Smooth muscle cell (in vitro differentiated cells): ENCODE data around the gene RANBP10. TPM values are rescaled to one million over a fixed set of nuclear protein-coding genes. Genes with fewer than 3 reads are reported as not detected.

Experiments used
- DNase-seq: peaks from one replicate; lab custom pipeline; 2025; ENCODE audit not compliant: unreplicated experiment; lab: John Stamatoyannopoulos, UW
- H2AFZ ChIP-seq: fragments of 200-600 bp; sonication (generic); 2 replicates; pipeline ENCODE4 v1.6.0; 2016; ENCODE audit warnings: antibody characterized with exemption, low read depth, mild to moderate bottlenecking
- H3F3A ChIP-seq: fragments of 200-600 bp; sonication (generic); 2 replicates; pipeline ENCODE4 v1.6.0; 2017; ENCODE audit warnings: antibody characterized with exemption, low read depth
- H3K27ac ChIP-seq: fragments of 200-600 bp; sonication (generic); 2 replicates; pipeline ENCODE4 v1.5.1; 2016; ENCODE audit warnings: low read depth, mild to moderate bottlenecking
- H3K27me3 ChIP-seq: fragments of 200-600 bp; sonication (generic); 2 replicates; pipeline ENCODE4 v1.6.1; 2016; ENCODE audit warnings: low read depth, mild to moderate bottlenecking
- H3K36me3 ChIP-seq: fragments of 200-600 bp; sonication (generic); 2 replicates; pipeline ENCODE4 v1.5.1; 2016; ENCODE audit warnings: low read depth
- H3K4me1 ChIP-seq: fragments of 200-600 bp; sonication (generic); 2 replicates; pipeline ENCODE4 v1.5.1; 2016; ENCODE audit warnings: low read depth
- H3K4me2 ChIP-seq: fragments of 200-600 bp; sonication (generic); 2 replicates; pipeline ENCODE4 v1.6.0; 2016; ENCODE audit warnings: mild to moderate bottlenecking
- H3K4me3 ChIP-seq: fragments of 200-600 bp; sonication (generic); 2 replicates; pipeline ENCODE4 v1.5.1; 2016; ENCODE audit warnings: mild to moderate bottlenecking
- H3K79me2 ChIP-seq: fragments of 200-600 bp; sonication (generic); 2 replicates; pipeline ENCODE4 v1.6.0; 2016; ENCODE audit warnings: low read depth, mild to moderate bottlenecking
- H3K9ac ChIP-seq: fragments of 200-600 bp; sonication (generic); 2 replicates; pipeline ENCODE4 v1.6.0; 2016; ENCODE audit warnings: low read depth
- H3K9me3 ChIP-seq: fragments of 200-600 bp; sonication (generic); replicated peaks from 2 replicates; pipeline ENCODE4 v1.5.1; 2016; ENCODE audit warnings: low read depth
- H4K20me1 ChIP-seq: fragments of 200-600 bp; sonication (generic); 2 replicates; pipeline ENCODE4 v1.6.0; 2016; ENCODE audit warnings: low read depth
- WGBS: methylation state at CpG from one replicate; pipeline ENCODE4 v1.1.7; 2016; ENCODE audit warnings: low lambda C conversion rate; 5-methylcytosine and 5-hydroxymethylcytosine counted together
- polyA plus RNA-seq: library from polyadenylated mRNA; unstranded; fragments of >200 nt; fragmentation: Nextera tagmentation; extraction: Ambion mirVana; gene quantifications from 2 replicates; pipeline ENCODE4 v1.2.1, GENCODE V29; 2016
- total RNA-seq: library from RNA; depleted of rRNA; stranded (reverse); fragments of >200 nt; gene quantifications from 2 replicates; pipeline ENCODE4 v1.2.3, GENCODE V29; 2014
- TF ChIP-seq, protein P1 (sequence below): fragments of 200-600 bp; sonication (generic); IDR thresholded peaks from 2 replicates; pipeline ENCODE4 v1.5.1; 2017; ENCODE audit warnings: borderline replicate concordance, mild to moderate bottlenecking, antibody characterized with exemption; ENCODE audit not compliant: insufficient read depth, poor library complexity, severe bottlenecking

RANBP10 gene
- total and polyA plus RNA-seq, 2 experiments from 2014 or later: 4.6 to 5.9 TPM

GRCh38 chr16:67750466-67750865, 55.9 kb downstream of the RANBP10 start:
- TF ChIP-seq, protein P1, sequence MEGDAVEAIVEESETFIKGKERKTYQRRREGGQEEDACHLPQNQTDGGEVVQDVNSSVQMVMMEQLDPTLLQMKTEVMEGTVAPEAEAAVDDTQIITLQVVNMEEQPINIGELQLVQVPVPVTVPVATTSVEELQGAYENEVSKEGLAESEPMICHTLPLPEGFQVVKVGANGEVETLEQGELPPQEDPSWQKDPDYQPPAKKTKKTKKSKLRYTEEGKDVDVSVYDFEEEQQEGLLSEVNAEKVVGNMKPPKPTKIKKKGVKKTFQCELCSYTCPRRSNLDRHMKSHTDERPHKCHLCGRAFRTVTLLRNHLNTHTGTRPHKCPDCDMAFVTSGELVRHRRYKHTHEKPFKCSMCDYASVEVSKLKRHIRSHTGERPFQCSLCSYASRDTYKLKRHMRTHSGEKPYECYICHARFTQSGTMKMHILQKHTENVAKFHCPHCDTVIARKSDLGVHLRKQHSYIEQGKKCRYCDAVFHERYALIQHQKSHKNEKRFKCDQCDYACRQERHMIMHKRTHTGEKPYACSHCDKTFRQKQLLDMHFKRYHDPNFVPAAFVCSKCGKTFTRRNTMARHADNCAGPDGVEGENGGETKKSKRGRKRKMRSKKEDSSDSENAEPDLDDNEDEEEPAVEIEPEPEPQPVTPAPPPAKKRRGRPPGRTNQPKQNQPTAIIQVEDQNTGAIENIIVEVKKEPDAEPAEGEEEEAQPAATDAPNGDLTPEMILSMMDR: no peak
- WGBS: 97% methylated on average over 6 of the region's 6 CpGs

GRCh38 chr16:67749436-67750078, 56.8 kb downstream of the RANBP10 start:
- TF ChIP-seq, protein P1: no peak
- H3K4me1 ChIP-seq: no peaks in the 10 kb centered on the region
- no peak for DNase-seq

More at GRCh38 chr16:67750466-67750865, 55.9 kb downstream of the RANBP10 start:
- Histone ChIP-seq H2AFZ (no peak overlapping the region), H3K4me1 (no peaks in the 10 kb centered on the region), H3F3A (no peaks in the 10 kb centered on the region), H3K4me3 (no peak overlapping the region), H4K20me1 (peaks cover 38% of the 10 kb centered on the region), H3K4me2 (no peak overlapping the region), H3K27ac (no peak overlapping the region), H3K27me3 (no peaks in the 10 kb centered on the region), H3K9me3 (no peaks in the 10 kb centered on the region), H3K36me3 (no peaks in the 10 kb centered on the region), H3K9ac (no peak overlapping the region), H3K79me2 (no peaks in the 10 kb centered on the region)
- no peak for DNase-seq

DNA sequence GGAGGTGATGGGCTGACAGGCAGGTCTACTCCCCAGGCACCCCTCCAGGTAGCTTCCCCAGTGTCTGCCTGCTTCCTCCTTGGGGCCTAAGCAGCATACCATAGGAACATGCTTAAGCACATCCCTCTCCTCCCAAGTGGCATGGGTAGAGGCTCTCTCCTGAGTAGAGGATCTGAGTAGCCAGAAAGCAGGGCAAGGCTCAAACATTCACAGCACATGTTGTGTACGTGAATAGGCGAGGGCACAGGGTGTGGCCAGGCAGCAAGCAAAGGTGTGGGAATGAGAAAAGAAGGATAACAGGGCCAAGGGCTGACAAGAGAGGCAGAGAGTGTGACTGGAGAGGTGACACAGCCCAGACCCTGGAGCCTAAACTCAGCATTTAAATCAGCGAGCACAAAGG, 57.5 kb downstream of the RANBP10 start:
- TF ChIP-seq, protein P1: no peak
- no peak overlapping the region for H3K9ac ChIP-seq
- H3K4me2 ChIP-seq: no peak overlapping the region
- H3K36me3 ChIP-seq: no peaks in the 10 kb centered on the region
- H2AFZ ChIP-seq: no peak overlapping the region
- DNase-seq: no peak
- H3K4me3 ChIP-seq: no peak overlapping the region
- no peaks in the 10 kb centered on the region for H3K9me3 ChIP-seq
- no peaks in the 10 kb centered on the region for H3F3A ChIP-seq
- H4K20me1 ChIP-seq: peaks cover 24% of the 10 kb centered on the region
- 85% methylated on average over 3 of the region's 3 CpGs for WGBS
- H3K27me3 ChIP-seq: no peaks in the 10 kb centered on the region
- H3K79me2 ChIP-seq: no peaks in the 10 kb centered on the region
- H3K4me1 ChIP-seq: no peaks in the 10 kb centered on the region
- H3K27ac ChIP-seq: no peak overlapping the region

More at GRCh38 chr16:67749436-67750078, 56.8 kb downstream of the RANBP10 start:
- H3K79me2 ChIP-seq: no peaks in the 10 kb centered on the region
- no peak overlapping the region for H3K27ac ChIP-seq
- no peaks in the 10 kb centered on the region for H3K9me3 ChIP-seq
- no peaks in the 10 kb centered on the region for H3F3A ChIP-seq
- no peak overlapping the region for H3K9ac ChIP-seq
- WGBS: 100% methylated on average over 3 of the region's 3 CpGs
- H3K4me3 ChIP-seq: no peak overlapping the region
- no peaks in the 10 kb centered on the region for H3K27me3 ChIP-seq
- no peak overlapping the region for H2AFZ ChIP-seq
- H3K36me3 ChIP-seq: no peaks in the 10 kb centered on the region
- peaks cover 30% of the 10 kb centered on the region for H4K20me1 ChIP-seq
- H3K4me2 ChIP-seq: no peak overlapping the region

DNA sequence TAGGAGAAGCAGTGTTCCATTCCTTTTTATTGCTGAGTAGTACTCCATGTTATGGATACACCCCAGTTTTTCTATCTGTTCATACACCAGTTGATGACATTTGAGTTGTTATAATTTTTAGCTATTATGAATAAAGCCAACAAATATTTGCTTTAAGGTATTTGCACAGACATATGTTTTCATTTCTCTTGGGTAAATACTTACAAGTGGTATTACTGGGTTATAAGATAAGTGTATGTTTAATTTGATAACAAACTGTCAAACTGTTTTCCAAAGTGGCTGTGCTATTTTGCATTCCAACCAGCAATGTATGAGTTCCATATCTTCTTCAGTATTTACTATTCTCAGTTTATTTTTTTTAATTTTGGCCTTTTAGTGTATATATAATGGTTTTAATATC, 59.5 kb downstream of the RANBP10 start:
- Histone ChIP-seq H3K27me3 (no peaks in the 10 kb centered on the region), H3K36me3 (no peaks in the 10 kb centered on the region), H3K9me3 (no peaks in the 10 kb centered on the region), H3K9ac (no peak overlapping the region), H3K4me3 (no peak overlapping the region), H3K4me1 (no peaks in the 10 kb centered on the region), H3K79me2 (no peaks in the 10 kb centered on the region), H4K20me1 (peaks cover 28% of the 10 kb centered on the region), H3K27ac (no peak overlapping the region), H3K4me2 (no peak overlapping the region), H2AFZ (no peak overlapping the region), H3F3A (no peaks in the 10 kb centered on the region)
- TF ChIP-seq, protein P1: no peak
- no peak for DNase-seq
